ENCODE results near the gene PAX7.

Gene PAX7

GRCh38 chr1:18769140-18769539 is 138.5 kb downstream of the PAX7 start:
- DNase-seq: no peak

- no peak for DNase-seq
Measured at GRCh38 chr1:18770799-18771198, 140.2 kb downstream of the PAX7 start.

- no peak for DNase-seq
Measured at GRCh38 chr1:18773753-18774152, 143.1 kb downstream of the PAX7 start.

- DNase-seq: no peak
Measured at GRCh38 chr1:18775341-18775740, 144.7 kb downstream of the PAX7 start.

- DNase-seq: no peak
Measured at GRCh38 chr1:18776777-18777176, 146.1 kb downstream of the PAX7 start.

GRCh38 chr1:18778437-18778836 is 147.8 kb downstream of the PAX7 start:
- DNase-seq: no peak

- no peak for DNase-seq
Measured at GRCh38 chr1:18781031-18781430, 150.4 kb downstream of the PAX7 start.

- DNase-seq: no peak
Measured at GRCh38 chr1:18783705-18784481, 153.2 kb downstream of the PAX7 start.

- no peak for DNase-seq
Measured at GRCh38 chr1:18784482-18784831, 153.8 kb downstream of the PAX7 start.

GRCh38 chr1:18786149-18786548 is 155.5 kb downstream of the PAX7 start:
- DNase-seq: no peak

GRCh38 chr1:18787825-18788385 is 157.3 kb downstream of the PAX7 start:
- no peak for DNase-seq

- DNase-seq: no peak
Measured at GRCh38 chr1:18789246-18789645, 158.6 kb downstream of the PAX7 start.

- DNase-seq: no peak
Measured at GRCh38 chr1:18792747-18793146, 162.1 kb downstream of the PAX7 start.

- DNase-seq: no peak
Measured at GRCh38 chr1:18793164-18793563, 162.5 kb downstream of the PAX7 start.

GRCh38 chr1:18794051-18794450 is 163.4 kb downstream of the PAX7 start:
- no peak for DNase-seq

- no peak for DNase-seq
Measured at GRCh38 chr1:18794561-18794960, 163.9 kb downstream of the PAX7 start.

GRCh38 chr1:18795002-18795689 is 164.5 kb downstream of the PAX7 start:
- DNase-seq: no peak

GRCh38 chr1:18796950-18797349 is 166.3 kb downstream of the PAX7 start:
- no peak for DNase-seq

Data from activated gamma-delta T cell treated with Interleukin-2 at 50 U/mL for 16 hours (primary cell).